GM19351 (cell line): Measurements from ENCODE around the gene UBASH3A.

Experiments used
- ATAC-seq: cut with Tn5 transposase; IDR thresholded peaks from one replicate; pipeline ENCODE4 v1.9.1; 2021; ENCODE audit warnings: mild to moderate bottlenecking, moderate library complexity; ENCODE audit not compliant: unreplicated experiment

UBASH3A gene

DNA sequence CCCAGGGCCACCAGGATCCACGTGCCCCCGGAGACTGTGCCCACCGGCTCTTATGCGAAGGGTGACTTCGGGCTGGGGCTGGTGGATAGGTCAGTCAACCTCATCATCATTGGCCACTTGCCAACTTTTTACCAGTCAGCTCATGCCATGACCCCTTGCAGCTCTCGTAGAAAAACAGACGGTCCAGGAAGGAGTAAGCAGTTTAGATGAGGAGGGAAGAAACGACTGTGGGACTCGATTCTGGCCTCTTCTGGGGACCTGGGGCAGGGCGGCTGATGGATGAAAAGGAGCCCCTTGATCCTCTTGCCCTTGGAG, 41.0 kb downstream of the UBASH3A start:
- no peak for ATAC-seq

DNA sequence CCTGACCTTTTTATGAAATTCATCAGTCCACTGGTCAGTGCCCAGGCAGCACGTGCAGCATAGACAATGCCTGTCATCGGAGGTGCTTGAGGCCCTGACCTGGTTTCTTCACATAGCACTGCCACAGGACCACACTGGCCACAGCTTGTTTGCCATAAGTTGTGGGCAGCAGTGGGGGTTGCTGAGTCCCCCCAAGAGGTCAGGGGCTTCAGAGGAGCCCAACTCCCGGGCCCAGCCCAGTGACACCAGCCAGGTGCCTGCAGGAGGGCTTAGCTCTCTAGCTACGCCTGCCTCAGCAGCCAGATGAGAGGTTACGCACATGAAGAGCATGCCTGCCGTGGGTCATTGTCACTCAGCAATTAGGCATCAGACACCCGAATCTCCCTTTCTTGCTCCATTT, 41.6 kb downstream of the UBASH3A start:
- ATAC-seq = no peak

DNA sequence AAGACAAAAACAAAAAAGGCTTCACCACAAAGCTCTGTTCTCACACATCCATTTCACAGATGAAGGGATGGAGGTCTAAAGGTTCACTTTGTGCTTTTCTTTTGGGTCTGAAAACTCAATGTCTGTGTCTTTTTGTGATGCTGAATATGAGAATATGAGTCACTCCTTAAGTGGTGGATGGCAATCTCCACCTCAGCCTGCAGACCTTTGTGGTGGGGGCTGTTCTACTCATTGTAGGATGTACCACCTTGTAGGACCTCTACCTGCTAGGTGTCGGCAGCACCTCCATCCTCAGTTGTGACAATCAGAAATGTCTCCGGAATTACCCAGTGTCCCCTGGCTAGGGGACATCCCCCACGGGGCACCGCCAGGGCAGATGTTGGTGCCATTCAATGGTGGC, 42.8 kb downstream of the UBASH3A start:
- ATAC-seq = no peak

DNA sequence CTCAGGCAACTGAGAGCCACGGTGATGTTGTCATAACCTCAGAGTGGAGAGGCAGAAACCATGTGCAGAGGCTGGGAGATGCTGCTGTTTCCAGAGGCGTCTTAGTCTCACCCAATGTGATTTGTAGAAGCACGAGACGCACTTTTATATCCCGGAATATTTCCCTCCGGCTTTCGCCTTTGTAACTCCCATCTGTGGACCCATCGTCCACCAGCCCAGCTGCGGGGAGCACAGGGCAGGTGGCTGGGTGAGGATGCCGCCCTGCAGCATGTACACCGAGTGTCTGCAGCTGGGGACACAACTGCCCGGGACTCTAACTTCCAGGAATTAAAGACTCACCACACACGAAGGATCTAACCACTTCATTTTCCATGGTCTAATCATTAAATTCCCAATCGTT, 43.5 kb downstream of the UBASH3A start:
- no peak for ATAC-seq

DNA sequence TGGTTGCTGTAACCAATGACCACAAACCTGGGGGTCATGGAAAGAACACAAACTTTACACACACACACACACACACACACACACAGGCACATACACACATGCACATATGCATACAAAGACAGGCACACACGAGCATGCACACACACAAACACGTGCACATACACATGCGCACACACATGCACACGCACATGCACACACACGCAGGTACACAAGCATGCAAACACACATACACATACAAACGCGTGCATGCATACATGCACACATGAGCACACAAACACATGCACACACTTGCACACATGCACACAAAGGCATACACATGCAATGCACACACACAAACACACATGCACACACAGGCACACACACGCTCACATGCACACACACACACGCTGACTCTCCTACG, 44.0 kb downstream of the UBASH3A start:
- no peak for ATAC-seq

DNA sequence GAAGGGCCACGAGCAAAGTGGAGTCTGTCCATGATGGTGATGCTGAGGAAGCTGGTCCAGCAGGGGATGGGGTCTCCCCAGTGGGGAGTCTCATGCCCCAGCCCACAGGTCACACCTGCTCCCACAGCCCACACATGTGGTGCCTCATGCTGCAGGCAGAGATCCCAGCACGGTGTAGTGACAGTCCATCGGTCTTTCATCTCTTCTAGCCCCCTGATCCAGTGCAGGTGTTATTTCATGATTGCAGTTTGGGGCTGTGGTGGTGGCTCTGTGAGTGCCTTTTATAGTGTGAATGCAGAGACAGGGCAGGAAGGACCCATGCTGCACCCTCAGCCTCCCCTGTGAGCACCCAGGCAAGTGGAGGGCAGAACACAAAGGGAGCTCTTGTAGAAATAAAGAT, 45.0 kb downstream of the UBASH3A start:
- no peak for ATAC-seq

DNA sequence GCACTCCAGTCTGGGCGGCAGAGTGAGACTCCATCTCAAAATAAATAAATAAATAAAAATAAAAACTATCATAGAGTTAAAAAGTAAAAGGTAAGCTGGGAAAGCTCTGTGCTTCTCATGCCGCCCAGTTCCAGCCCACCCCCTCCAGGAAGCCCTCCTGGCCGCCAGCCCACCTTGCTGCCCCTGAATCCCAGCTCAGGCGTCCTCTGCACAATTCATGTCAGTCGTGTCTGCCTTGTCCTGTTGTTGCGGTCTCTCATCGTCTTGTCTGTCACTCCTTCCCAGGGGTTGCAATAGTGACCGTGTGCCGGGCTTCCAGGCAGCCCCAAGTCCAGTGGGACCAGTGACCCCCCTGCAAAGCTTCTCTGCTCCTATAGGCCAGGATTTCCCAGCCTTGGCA, 48.2 kb downstream of the UBASH3A start:
- ATAC-seq = no peak

DNA sequence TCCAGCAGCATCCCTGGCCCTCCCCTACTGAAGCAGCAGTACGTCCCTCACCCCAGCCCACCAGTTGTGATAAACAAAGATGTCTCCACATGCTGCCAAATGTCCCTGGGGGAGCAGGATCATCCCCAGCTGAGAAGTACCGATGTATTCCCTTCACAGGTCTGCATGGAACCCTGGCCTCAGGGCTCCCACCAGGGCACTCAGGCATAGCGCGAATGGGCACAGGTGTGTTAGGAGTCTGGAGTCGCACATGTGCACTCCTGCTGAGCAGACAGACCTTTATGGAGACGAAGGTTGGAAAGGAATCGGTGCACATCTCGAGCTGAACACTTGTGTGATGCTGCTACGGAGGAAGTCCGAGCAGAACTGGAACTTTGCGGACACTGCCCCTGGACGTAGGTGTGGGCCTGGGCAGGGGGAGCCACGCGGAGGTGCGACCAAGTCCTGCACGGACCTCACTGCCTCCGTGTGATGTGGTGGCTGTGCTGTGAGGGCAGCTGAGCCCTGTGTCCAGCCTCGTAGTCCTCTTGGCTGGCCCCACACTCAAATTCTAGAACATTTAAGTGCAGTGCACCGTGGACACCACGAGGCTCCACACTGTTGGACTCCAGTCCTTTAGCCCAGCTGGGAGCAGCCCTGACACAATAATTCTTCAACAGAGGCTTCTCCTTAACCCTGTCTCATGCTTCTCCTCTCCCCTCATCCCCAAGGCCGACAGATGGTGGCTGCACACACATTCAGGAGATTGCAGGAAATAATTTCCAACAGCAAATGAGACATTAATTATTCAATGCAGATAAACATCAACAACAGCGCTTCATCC, 48.9 kb downstream of the UBASH3A start:
- ATAC-seq = no peak

DNA sequence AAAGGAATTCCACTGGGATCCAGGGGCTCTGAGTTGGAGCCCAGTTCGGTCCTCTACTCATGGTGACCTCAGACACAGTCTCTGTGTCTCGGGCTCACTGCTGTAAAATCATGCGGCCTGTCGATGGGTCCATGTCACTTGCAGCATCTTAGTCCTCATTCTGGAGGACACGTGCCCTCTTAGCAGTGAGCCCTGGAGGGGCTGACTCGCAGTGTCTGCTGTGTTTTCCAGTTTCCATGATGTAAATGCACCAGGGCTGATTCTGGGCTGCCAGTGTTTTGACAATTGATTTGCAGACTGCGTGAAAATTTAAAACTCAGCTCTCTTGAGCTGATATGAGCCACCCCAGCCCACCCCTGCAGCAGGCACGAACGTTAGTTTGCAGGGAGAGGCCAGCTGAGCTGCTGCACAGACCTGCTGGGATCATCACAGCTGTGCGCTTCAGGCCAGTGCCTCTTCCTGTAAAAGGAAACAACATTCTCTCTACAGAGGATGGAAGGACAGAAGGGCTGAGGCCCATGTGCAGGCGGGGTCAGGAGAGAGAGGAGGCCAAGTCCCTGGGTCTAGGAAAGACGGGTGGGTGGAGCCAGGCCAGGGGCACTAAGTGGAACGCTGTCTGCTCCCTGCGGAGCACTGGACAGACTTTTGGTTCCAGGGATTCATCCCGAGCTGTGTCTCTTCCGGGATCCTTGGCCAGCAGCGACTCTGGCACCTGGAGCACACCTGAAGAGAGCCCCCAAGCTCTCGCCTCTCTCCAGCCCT, 49.7 kb downstream of the UBASH3A start:
- no peak for ATAC-seq

DNA sequence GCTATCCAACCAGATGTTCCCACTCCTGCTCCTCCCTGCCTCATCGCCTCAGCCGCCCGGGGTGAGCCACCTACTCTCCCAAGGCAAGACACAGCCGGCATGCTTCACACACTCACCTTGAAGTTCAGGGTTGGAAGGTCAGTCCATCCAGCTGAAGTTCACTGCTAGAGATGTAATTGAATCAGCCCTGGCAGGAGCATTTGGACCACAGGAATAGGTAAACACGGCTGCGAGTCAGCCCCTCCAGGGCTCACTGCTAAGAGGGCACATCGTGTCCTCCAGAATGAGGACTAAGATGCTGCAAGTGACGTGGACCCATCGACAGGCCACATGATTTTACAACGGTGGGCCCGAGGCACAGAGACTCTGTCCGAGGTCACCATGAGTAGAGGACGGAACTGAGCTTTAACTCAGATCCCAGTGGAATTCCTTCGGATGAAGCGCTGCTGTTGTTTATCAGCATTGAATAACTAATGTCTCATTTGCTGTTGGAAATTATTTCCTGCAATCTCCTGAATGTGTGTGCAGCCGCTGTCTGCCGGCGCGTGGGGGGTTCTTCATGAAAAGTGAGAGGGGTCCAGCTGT, 50.4 kb downstream of the UBASH3A start:
- no peak for ATAC-seq

DNA sequence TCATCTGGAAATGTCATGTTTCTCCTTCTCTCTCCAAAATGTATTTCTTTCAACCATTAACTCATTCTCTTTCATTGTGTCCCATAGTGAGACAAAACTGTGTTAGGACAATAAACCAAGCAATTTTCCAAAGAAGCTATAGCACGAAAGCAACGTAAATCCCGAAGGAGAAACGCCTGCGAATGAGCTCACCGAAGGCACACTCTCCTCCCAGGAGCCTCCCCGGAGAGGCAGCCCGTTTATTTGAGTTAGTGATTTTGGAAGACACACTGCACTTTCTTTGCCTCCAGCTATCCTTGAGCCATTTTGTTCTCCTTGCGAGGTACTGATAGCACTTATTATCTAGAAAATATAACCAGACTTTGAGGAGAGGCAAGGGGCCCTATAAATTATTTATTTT, 51.1 kb downstream of the UBASH3A start:
- no peak for ATAC-seq

DNA sequence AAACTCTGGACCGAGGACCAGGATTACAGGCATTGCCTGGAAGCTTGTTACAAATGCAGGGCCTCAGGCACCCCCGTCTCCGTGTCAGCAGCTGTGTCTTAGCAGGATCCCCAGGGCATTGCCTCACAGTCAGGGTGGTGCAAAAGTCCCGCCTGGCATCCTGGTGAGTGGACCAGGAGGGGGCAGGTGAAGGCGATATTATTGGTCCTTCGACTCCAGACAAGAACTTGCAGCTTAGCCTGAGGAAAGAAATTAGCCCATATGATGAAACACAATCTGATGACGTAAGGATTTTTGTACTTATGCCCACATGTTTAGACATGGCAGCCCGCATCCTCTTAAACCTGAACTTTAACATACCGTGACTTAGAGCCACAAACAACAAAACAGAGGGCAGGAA, 51.5 kb downstream of the UBASH3A start:
- ATAC-seq = no peak

DNA sequence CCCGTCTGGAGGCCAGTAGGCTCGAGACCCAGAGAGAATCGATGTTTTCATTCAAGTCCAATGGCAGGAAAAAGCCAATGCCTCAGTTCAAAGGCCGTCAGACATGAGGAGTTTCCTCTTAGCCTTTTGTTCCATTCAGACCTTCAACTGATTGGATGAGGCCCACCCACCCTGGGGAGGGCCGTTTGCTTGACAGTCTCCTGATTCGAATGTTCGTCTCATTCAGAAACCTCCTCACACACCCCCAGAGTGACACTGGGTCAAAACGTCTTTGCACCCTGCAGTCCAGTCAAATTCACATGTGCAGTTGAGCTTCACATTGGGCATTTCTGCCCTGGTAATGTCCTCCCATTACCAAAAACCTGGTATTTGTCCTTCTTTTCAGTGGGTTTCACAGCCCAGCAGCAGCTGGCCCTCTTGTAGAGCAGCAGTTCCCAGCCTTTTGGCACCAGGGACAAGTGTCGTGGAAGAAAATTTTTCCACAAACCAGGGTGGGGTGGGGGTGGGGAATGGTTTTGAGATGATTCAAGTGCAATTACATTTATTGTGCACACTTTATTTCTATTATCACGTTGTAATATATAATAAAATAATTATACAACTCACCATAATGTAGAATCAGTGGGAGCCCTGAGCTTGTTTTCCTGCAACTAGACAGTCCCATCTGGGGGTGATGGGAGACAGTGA, 52.2 kb downstream of the UBASH3A start:
- no peak for ATAC-seq

DNA sequence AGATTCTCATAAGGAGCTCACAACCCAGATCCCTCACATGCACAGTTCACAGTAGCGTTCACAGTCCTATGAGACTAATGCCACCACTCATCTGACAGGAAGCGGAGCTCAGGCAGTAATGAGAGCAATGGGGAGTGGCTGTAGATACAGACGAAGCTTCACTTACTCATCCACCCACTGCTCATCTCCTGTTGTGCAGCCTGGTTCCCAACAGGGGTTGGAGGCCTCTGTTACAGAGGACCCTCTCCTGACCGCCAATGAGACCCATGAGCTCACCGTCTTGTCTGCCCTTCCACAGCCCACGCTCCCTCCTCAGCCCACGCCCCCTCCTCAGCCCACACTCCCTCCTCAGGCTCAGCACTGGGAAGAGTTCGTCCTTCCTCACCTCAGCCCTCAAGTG, 52.8 kb downstream of the UBASH3A start:
- ATAC-seq = no peak

DNA sequence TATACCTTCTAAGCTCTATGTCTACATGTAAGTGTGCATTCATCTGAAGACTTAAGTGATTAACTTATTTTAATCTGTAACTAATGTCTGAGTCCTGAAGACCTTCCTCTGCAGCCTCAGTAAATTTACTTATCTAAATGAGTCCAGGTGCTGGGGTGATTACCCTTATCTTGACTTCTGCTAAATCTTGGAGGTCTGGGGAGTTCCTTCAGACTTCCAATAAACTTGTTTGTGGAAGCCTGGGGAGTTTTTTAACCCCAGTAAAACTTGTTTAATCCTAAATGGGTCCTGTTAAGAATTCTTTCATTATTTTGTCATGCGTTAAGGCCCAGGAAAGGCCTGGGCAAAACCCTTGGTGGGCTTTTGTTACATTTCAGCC, 55.4 kb downstream of the UBASH3A start:
- ATAC-seq = no peak

DNA sequence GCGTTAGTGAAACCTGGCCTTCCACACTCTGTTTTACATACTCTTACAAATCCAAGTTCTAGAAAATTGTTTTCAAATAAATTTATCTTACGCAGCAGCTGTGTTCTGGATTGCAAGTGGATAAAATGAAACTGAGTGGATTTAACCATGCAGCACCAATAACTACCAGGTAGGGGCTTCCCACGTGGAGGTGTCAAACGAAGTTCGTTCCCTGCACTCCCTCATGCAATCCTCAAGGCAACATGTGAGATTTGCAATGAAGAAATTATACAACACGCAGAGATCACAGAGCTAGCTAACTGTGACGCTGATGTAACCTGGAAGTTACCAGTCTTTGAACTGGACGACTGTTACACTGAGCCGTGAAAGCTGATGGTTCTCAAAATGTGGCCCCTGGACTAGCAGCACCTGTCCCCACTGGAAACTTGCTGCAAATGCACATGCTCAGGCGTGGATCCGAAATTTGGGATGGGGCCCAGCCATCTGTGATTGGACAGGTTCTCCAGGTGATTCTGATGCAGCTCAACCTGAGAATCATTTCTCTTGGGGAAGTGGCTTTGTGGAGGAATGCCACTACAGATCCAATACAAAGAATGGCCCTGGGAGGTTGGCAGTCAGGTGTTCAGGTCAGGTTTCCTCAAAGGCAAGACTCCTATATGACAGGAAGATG, 56.0 kb downstream of the UBASH3A start:
- no peak for ATAC-seq

DNA sequence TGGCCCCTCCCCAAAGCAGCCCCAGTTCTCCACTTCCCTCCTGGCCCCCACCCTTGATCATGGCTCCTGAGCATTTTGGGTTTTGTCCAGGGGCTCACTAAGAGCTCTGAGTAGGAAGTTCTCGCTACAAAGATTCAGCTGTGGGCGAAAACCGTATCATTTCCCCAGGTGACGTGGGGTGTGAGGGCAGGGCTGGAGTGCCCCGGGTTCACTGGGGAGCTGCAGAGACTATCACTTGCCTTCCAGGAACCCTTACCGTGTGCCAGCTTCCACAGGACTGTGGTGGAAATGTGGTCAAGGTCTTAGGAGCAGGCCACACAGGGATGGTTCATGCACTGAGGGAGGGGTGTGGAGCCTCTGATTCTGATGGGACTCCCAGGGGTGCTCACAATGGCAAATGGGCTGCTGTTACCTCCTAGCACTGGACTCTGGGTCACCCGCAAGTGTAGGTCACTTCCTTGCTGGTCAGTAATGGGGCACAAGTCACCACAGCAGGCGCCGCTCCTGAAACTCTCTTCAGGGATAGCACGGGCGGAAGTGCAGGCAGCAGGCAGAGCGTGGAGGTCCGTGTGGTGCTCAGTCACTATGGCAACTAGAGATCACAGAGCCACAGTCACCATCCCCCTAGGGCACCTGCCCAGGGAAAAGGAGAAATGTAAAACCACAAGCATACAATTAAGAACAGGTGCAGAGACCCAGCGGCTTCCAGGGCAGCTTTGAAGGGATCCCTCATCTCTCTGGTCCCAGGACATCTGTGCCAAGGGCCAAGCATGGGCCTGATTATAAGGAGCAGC, 56.9 kb downstream of the UBASH3A start:
- ATAC-seq = peak; percentile 71

DNA sequence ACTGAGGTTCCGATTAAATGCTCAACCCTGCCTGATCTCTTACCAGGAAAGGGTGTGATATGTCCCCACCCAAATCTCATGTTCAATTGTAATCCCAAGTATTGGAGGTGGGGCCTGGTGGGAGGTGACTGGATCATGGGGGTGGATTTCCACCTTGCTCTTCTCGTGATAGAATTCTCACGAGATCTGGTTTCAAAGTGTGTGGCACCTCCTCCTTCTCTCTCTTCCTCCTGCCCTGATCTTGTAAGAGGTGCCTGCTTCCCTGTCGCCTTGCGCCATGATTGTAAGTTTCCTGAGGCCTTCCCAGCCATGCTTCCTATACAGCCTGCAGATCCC, 57.5 kb downstream of the UBASH3A start:
- peak; percentile 4 for ATAC-seq

DNA sequence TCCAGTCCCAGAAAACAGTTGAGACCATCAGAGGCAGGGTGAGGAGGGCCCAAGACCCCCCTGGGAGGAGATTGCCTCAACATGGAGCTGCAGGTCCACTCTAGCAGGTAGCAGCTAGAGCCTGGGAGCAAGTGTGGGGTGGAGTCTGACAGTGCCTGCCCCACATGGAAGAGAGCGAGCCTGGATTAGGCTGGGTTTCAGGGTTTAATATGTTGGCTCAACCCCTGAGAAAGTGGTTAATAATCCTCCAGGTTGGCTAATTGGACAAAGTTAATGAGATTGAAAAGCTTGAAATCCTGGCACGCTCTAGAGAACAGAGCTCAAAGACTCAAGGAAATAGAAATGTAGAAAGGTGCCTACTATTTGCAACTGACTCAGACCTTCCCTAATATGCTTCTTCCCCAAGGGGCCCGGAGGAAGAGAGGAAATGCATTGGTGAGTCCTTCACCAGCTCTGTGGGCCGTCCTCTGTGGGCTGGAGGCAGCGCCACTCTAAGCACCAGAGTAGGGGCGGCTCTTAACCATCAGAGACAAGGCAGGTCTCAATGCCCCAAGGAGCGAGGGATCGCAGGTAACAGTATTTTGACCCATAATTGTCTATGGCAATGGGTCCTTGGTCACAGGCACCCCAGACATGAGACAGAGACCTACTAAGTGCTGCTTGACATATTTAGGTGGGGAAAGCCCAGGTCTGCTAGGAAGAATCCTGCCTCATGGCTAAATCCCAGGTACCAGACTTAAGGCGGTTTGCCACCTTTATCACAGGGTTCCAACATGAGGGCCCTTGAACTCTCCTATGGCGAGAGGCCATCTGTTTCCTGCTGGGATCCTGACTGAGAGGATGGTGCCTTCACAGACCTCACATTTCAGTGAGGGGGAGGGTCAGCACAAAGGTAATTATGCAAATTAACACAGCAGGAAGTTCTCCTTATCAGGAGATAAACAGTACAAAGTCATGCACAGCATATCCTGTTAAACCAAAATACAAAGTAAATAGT, 58.5 kb downstream of the UBASH3A start:
- no peak for ATAC-seq
